HEK293 (cell line): ENCODE measurements around the gene IL4I1.

Experiments
- EGR2 ChIP-seq: fragments of 450-650 bp; formaldehyde crosslinking; IDR thresholded peaks from 2 replicates; pipeline ENCODE4 v1.5.1; 2016; ENCODE audit warnings: low read depth, missing biosample characterization, missing genetic modification characterization
- GFI1B ChIP-seq: fragments of 450-650 bp; formaldehyde crosslinking; IDR thresholded peaks from 2 replicates; pipeline ENCODE4 v1.5.1; 2016; ENCODE audit warnings: missing biosample characterization, missing genetic modification characterization
- HOXA7 ChIP-seq: sonication (generic); formaldehyde crosslinking; IDR thresholded peaks from 2 replicates; pipeline ENCODE4 v1.8.1; 2022; ENCODE audit warnings: missing genetic modification reagents, borderline replicate concordance
- IKZF3 ChIP-seq: fragments of 450-650 bp; IDR thresholded peaks from 2 replicates; pipeline ENCODE4 v1.5.0; 2018; ENCODE audit warnings: missing biosample characterization, mild to moderate bottlenecking, missing genetic modification characterization, moderate library complexity
- INSM2 ChIP-seq: fragments of 450-650 bp; formaldehyde crosslinking; IDR thresholded peaks from 2 replicates; pipeline ENCODE4 v1.5.1; 2016; ENCODE audit warnings: missing biosample characterization, missing genetic modification characterization
- KLF17 ChIP-seq: fragments of 450-650 bp; formaldehyde crosslinking; IDR thresholded peaks from 2 replicates; pipeline ENCODE4 v1.5.1; 2016; ENCODE audit warnings: missing biosample characterization, missing genetic modification characterization
- KLF7 ChIP-seq: fragments of 450-650 bp; formaldehyde crosslinking; IDR thresholded peaks from 2 replicates; pipeline ENCODE4 v1.5.1; 2016; ENCODE audit warnings: missing biosample characterization, missing genetic modification characterization, borderline replicate concordance
- KLF9 ChIP-seq: fragments of 450-650 bp; formaldehyde crosslinking; IDR thresholded peaks from 2 replicates; pipeline ENCODE4 v1.5.1; 2016; ENCODE audit warnings: missing biosample characterization, missing genetic modification characterization, low read depth
- OSR2 ChIP-seq: fragments of 450-650 bp; formaldehyde crosslinking; IDR thresholded peaks from 2 replicates; pipeline ENCODE4 v1.5.1; 2016; ENCODE audit warnings: missing biosample characterization, missing genetic modification characterization
- PATZ1 ChIP-seq: fragments of 450-650 bp; formaldehyde crosslinking; IDR thresholded peaks from 2 replicates; pipeline ENCODE4 v1.5.1; 2016; ENCODE audit warnings: missing biosample characterization, missing genetic modification characterization
- PRDM1 ChIP-seq: fragments of 450-650 bp; formaldehyde crosslinking; IDR thresholded peaks from 2 replicates; pipeline ENCODE4; 2016; ENCODE audit warnings: missing biosample characterization, missing genetic modification characterization
- PRDM10 ChIP-seq: fragments of 450-650 bp; formaldehyde crosslinking; IDR thresholded peaks from 2 replicates; pipeline ENCODE4 v1.5.1; 2016; ENCODE audit warnings: missing biosample characterization, missing genetic modification characterization
- TRIM28 ChIP-seq: IDR thresholded peaks from 2 replicates; pipeline ENCODE4 v1.6.1; 2011; ENCODE audit warnings: low read length, control low read depth, borderline replicate concordance
- WT1 ChIP-seq: fragments of 450-650 bp; formaldehyde crosslinking; IDR thresholded peaks from 2 replicates; pipeline ENCODE4 v1.5.1; 2016; ENCODE audit warnings: missing biosample characterization, missing genetic modification characterization
- ZBTB21 ChIP-seq: fragments of 450-650 bp; formaldehyde crosslinking; IDR thresholded peaks from 2 replicates; pipeline ENCODE4 v1.5.1; 2017; ENCODE audit warnings: missing biosample characterization, missing genetic modification characterization
- ZFP37 ChIP-seq: fragments of 450-650 bp; formaldehyde crosslinking; IDR thresholded peaks from 2 replicates; pipeline ENCODE4 v1.5.1; 2016; ENCODE audit warnings: missing biosample characterization, missing genetic modification characterization
- ZFP69B ChIP-seq: fragments of 450-650 bp; formaldehyde crosslinking; IDR thresholded peaks from 2 replicates; pipeline ENCODE4 v1.5.1; 2016; ENCODE audit warnings: missing biosample characterization, missing genetic modification characterization
- ZNF169 ChIP-seq: fragments of 450-650 bp; formaldehyde crosslinking; IDR thresholded peaks from 2 replicates; pipeline ENCODE4 v1.5.1; 2016; ENCODE audit warnings: missing biosample characterization, missing genetic modification characterization
- ZNF214 ChIP-seq: fragments of 450-650 bp; formaldehyde crosslinking; IDR thresholded peaks from 2 replicates; pipeline ENCODE4 v1.5.1; 2017; ENCODE audit warnings: missing biosample characterization, mild to moderate bottlenecking, missing genetic modification characterization, borderline replicate concordance
- ZNF239 ChIP-seq: fragments of 450-650 bp; formaldehyde crosslinking; IDR thresholded peaks from 2 replicates; pipeline ENCODE4 v1.5.1; 2016; ENCODE audit warnings: missing biosample characterization, missing genetic modification characterization
- ZNF311 ChIP-seq: fragments of 450-650 bp; formaldehyde crosslinking; IDR thresholded peaks from 2 replicates; pipeline ENCODE4 v1.5.1; 2017; ENCODE audit warnings: missing biosample characterization, missing genetic modification characterization, borderline replicate concordance
- ZNF341 ChIP-seq: fragments of 450-650 bp; formaldehyde crosslinking; IDR thresholded peaks from 2 replicates; pipeline ENCODE4; 2016; ENCODE audit warnings: low read depth, missing biosample characterization, missing genetic modification characterization
- ZNF488 ChIP-seq: fragments of 450-650 bp; formaldehyde crosslinking; IDR thresholded peaks from 2 replicates; pipeline ENCODE4 v1.5.1; 2016; ENCODE audit warnings: missing biosample characterization, missing genetic modification characterization
- ZNF558 ChIP-seq: fragments of 450-650 bp; formaldehyde crosslinking; IDR thresholded peaks from 2 replicates; pipeline ENCODE4 v1.5.1; 2016; ENCODE audit warnings: missing biosample characterization, missing genetic modification characterization
- ZNF610 ChIP-seq: fragments of 450-650 bp; formaldehyde crosslinking; IDR thresholded peaks from 2 replicates; pipeline ENCODE4 v1.5.1; 2016; ENCODE audit warnings: missing biosample characterization, missing genetic modification characterization, borderline replicate concordance
- ZNF621 ChIP-seq: fragments of 450-650 bp; formaldehyde crosslinking; IDR thresholded peaks from 2 replicates; pipeline ENCODE4 v1.5.1; 2017; ENCODE audit warnings: missing biosample characterization, missing genetic modification characterization
- ZNF629 ChIP-seq: fragments of 450-650 bp; formaldehyde crosslinking; IDR thresholded peaks from 2 replicates; pipeline ENCODE4 v1.5.1; 2017; ENCODE audit warnings: missing biosample characterization, missing genetic modification characterization
- ZNF670 ChIP-seq: fragments of 450-650 bp; formaldehyde crosslinking; IDR thresholded peaks from 2 replicates; pipeline ENCODE4 v1.5.1; 2016; ENCODE audit warnings: missing biosample characterization, missing genetic modification characterization, low read depth
- ZSCAN4 ChIP-seq: fragments of 450-650 bp; formaldehyde crosslinking; IDR thresholded peaks from 2 replicates; pipeline ENCODE4 v1.5.1; 2017; ENCODE audit warnings: missing biosample characterization, missing genetic modification characterization

Gene IL4I1

GRCh38 chr19:49877020-49877878 is 19.4 kb downstream of the IL4I1 start, which contains the start of the genes AKT1S1 and TBC1D17 (continued):
- TF ChIP-seq KLF7 (tag by site-specific recombination) (0 out of 2 replicates have a peak, but pooled peaks have one; percentile 12), ZNF558 (tag by site-specific recombination) (peak; percentile 25; the same call in 1 of the 2 replicates), KLF9 (tag by site-specific recombination) (peak; percentile 91), INSM2 (tag by site-specific recombination) (0 out of 2 replicates have a peak, but pooled peaks have one; percentile 23), ZNF214 (no peak), ZSCAN4 (0 out of 2 replicates have a peak, but pooled peaks have one; percentile 18), ZFP69B (tag by site-specific recombination) (0 out of 2 replicates have a peak, but pooled peaks have one; percentile 20), ZNF629 (tag by site-specific recombination) (peak; percentile 81), GFI1B (no peak), EGR2 (tag by site-specific recombination) (peak; percentile 64), PATZ1 (0 out of 2 replicates have a peak, but pooled peaks have one; percentile 9), ZNF670 (tag by site-specific recombination) (no peak), IKZF3 (tag by site-specific recombination) (peak; percentile 87), ZBTB21 (tag by site-specific recombination) (peak; percentile 76), WT1 (tag by site-specific recombination) (peak; percentile 30), PRDM10 (tag by site-specific recombination) (peak; percentile 99), TRIM28 (no peak), ZNF488 (no peak), ZNF610 (tag by site-specific recombination) (peak; percentile 14; the same call in 1 of the 2 replicates), ZFP37 (tag by site-specific recombination) (peak; percentile 56; the same call in 1 of the 2 replicates), ZNF341 (peak; percentile 69), ZNF311 (tag by site-specific recombination) (no peak), PRDM1 (no peak), HOXA7 (no peak), ZNF621 (tag by site-specific recombination) (no peak), ZNF169 (no peak; the same call in 1 of the 2 replicates), KLF17 (tag by site-specific recombination) (peak; percentile 26), OSR2 (tag by site-specific recombination) (0 out of 2 replicates have a peak, but pooled peaks have one; percentile 41), ZNF239 (no peak)
